ENCODE results near the gene CSPG4.
A peak's percentile ranks its signal among the peaks of the same experiment; 100 is the strongest.

CSPG4 gene

GRCh38 chr15:75685195-75685594, 27.5 kb downstream of the CSPG4 start:
- no peak for ATAC-seq
- TF ChIP-seq POU6F1 (CRISPR knock-in tag; IDR thresholded peaks at IDR 0.05; ENCODE audit: borderline replicate concordance, low read depth), result no peak
- TF ChIP-seq PPARA (CRISPR knock-in tag; IDR thresholded peaks at IDR 0.05; ENCODE audit: borderline replicate concordance), result no peak
- TF ChIP-seq ISL1 (CRISPR knock-in tag; IDR thresholded peaks at IDR 0.05), result no peak
- TF ChIP-seq RARB (CRISPR knock-in tag; IDR thresholded peaks at IDR 0.05), result no peak
- TF ChIP-seq ZFP3 (CRISPR knock-in tag; IDR thresholded peaks at IDR 0.05), result no peak
- TF ChIP-seq ARNTL (CRISPR knock-in tag; IDR thresholded peaks at IDR 0.05; ENCODE audit: borderline replicate concordance, low read depth), result no peak
- no peak for TF ChIP-seq OSR1 (CRISPR knock-in tag; IDR thresholded peaks at IDR 0.05)
- no peak for TF ChIP-seq BACH2 (CRISPR knock-in tag; IDR thresholded peaks at IDR 0.05; ENCODE audit: borderline replicate concordance)
- TF ChIP-seq ZFP30 (CRISPR knock-in tag; IDR thresholded peaks at IDR 0.05), result no peak
- no peak for TF ChIP-seq CSRNP3 (CRISPR knock-in tag; IDR thresholded peaks at IDR 0.05)
- no peak for TF ChIP-seq GLIS3 (CRISPR knock-in tag; IDR thresholded peaks at IDR 0.05)
- TF ChIP-seq ZNF565 (CRISPR knock-in tag; conservative IDR thresholded peaks at IDR 0.05; ENCODE audit: low read depth), result no peak

- ATAC-seq, result no peak
- TF ChIP-seq CSDC2 (CRISPR knock-in tag; IDR thresholded peaks at IDR 0.05), result no peak
- no peak for TF ChIP-seq ZNF565 (CRISPR knock-in tag; conservative IDR thresholded peaks at IDR 0.05; ENCODE audit: low read depth)
- no peak for TF ChIP-seq ZNF8 (CRISPR knock-in tag; IDR thresholded peaks at IDR 0.05)
- no peak for TF ChIP-seq TSHZ2 (CRISPR knock-in tag; IDR thresholded peaks at IDR 0.05)
- no peak for TF ChIP-seq CREB5 (CRISPR knock-in tag; IDR thresholded peaks at IDR 0.05; ENCODE audit: low read depth)
- no peak for TF ChIP-seq ZFP30 (CRISPR knock-in tag; IDR thresholded peaks at IDR 0.05)
- no peak for TF ChIP-seq PPARA (CRISPR knock-in tag; IDR thresholded peaks at IDR 0.05; ENCODE audit: borderline replicate concordance)
- TF ChIP-seq CSRNP3 (CRISPR knock-in tag; IDR thresholded peaks at IDR 0.05), result no peak
- no peak for TF ChIP-seq RARB (CRISPR knock-in tag; IDR thresholded peaks at IDR 0.05)
- no peak for TF ChIP-seq OSR1 (CRISPR knock-in tag; IDR thresholded peaks at IDR 0.05)
- TF ChIP-seq ARNTL (CRISPR knock-in tag; IDR thresholded peaks at IDR 0.05; ENCODE audit: borderline replicate concordance, low read depth), result no peak
- no peak for TF ChIP-seq ZNF70 (CRISPR knock-in tag; IDR thresholded peaks at IDR 0.05)
- no peak for TF ChIP-seq PATZ1 (CRISPR knock-in tag; IDR thresholded peaks at IDR 0.05; ENCODE audit: borderline replicate concordance)
- no peak for TF ChIP-seq ESRRG (CRISPR knock-in tag; IDR thresholded peaks at IDR 0.05)
- TF ChIP-seq BACH2 (CRISPR knock-in tag; IDR thresholded peaks at IDR 0.05; ENCODE audit: borderline replicate concordance), result no peak
- no peak for TF ChIP-seq ZC3H10 (CRISPR knock-in tag; IDR thresholded peaks at IDR 0.05)
- no peak for TF ChIP-seq SNAI2 (CRISPR knock-in tag; IDR thresholded peaks at IDR 0.05)
Measured at GRCh38 chr15:75684648-75685047, 28.0 kb downstream of the CSPG4 start.

- ATAC-seq, result peak; percentile 89
Measured at GRCh38 chr15:75683646-75684312, 28.9 kb downstream of the CSPG4 start.
